ENCODE results near the gene PRSS16. TPM values are rescaled to one million over a fixed set of nuclear protein-coding genes. Genes with fewer than 3 reads are reported as not detected.

PRSS16 gene
- total and polyA plus RNA-seq, 9 of the 15 experiments (the other 6 are each of a cell fraction or from before 2014, with no cell fraction given), result 4.5 to 21.3 (median 12.1) TPM

DNA sequence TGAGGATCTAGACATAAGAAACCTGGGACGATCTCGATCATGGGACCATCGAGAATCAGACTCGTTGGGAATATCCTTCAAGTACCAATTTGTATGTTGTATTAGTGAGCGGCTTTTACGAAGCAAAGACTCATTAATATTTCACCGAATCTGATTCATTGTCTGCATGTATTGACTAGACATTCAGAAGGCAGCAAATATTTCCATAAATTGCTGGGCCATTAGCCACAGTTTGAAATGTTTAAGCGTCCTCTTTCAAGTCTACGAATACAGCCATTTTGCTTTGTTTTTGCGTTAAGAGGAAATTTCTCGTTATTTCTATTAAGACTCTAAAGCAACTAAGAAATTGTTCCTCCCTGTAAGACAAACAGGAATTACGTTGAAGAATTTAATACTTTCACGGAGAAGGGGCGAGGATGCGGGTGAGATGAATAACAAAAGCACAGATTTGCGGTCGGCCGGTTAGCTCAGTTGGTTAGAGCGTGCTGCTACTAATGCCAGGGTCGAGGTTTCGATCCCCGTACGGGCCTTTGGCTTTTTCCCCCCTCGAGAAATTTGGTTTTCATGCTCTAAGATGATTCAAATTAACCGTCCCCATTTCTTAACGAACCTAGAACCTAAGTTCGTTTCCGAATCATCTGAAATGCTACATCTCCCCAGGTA, 46.1 kb downstream of the PRSS16 start (continued):
- TF ChIP-seq, protein P1, sequence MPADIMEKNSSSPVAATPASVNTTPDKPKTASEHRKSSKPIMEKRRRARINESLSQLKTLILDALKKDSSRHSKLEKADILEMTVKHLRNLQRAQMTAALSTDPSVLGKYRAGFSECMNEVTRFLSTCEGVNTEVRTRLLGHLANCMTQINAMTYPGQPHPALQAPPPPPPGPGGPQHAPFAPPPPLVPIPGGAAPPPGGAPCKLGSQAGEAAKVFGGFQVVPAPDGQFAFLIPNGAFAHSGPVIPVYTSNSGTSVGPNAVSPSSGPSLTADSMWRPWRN (IDR thresholded peaks at IDR 0.05; ENCODE audit: low read depth), result peak; percentile 65
- peak; percentile 92 for TF ChIP-seq BRD9 (IDR thresholded peaks at IDR 0.05; ENCODE audit: low read depth, partially characterized antibody)
- TF ChIP-seq DPF2 (IDR thresholded peaks at IDR 0.05), result 0 out of 2 replicates have a peak, but pooled peaks have one; percentile 19
- TF ChIP-seq, protein P2, sequence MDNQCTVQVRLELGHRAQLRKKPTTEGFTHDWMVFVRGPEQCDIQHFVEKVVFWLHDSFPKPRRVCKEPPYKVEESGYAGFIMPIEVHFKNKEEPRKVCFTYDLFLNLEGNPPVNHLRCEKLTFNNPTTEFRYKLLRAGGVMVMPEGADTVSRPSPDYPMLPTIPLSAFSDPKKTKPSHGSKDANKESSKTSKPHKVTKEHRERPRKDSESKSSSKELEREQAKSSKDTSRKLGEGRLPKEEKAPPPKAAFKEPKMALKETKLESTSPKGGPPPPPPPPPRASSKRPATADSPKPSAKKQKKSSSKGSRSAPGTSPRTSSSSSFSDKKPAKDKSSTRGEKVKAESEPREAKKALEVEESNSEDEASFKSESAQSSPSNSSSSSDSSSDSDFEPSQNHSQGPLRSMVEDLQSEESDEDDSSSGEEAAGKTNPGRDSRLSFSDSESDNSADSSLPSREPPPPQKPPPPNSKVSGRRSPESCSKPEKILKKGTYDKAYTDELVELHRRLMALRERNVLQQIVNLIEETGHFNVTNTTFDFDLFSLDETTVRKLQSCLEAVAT (IDR thresholded peaks at IDR 0.05), result peak in 1 of 2 experiments; percentile 93; a peak in 2 of 4 replicates
- TF ChIP-seq ZNF780A (CRISPR knock-in tag; IDR thresholded peaks at IDR 0.05), result no peak
- TF ChIP-seq TCFL5 (CRISPR knock-in tag; conservative IDR thresholded peaks at IDR 0.05), result no peak
- peak; percentile 36; the same call in 1 of the 2 replicates for TF ChIP-seq JUND (IDR thresholded peaks at IDR 0.05; ENCODE audit: borderline replicate concordance, low read depth, low read length)
- no peak; the same call in 2 of the 3 replicates for TF ChIP-seq JUND (tag; IDR thresholded peaks at IDR 0.05; ENCODE audit: borderline replicate concordance, low read depth, low read length)
- TF ChIP-seq, protein P3, sequence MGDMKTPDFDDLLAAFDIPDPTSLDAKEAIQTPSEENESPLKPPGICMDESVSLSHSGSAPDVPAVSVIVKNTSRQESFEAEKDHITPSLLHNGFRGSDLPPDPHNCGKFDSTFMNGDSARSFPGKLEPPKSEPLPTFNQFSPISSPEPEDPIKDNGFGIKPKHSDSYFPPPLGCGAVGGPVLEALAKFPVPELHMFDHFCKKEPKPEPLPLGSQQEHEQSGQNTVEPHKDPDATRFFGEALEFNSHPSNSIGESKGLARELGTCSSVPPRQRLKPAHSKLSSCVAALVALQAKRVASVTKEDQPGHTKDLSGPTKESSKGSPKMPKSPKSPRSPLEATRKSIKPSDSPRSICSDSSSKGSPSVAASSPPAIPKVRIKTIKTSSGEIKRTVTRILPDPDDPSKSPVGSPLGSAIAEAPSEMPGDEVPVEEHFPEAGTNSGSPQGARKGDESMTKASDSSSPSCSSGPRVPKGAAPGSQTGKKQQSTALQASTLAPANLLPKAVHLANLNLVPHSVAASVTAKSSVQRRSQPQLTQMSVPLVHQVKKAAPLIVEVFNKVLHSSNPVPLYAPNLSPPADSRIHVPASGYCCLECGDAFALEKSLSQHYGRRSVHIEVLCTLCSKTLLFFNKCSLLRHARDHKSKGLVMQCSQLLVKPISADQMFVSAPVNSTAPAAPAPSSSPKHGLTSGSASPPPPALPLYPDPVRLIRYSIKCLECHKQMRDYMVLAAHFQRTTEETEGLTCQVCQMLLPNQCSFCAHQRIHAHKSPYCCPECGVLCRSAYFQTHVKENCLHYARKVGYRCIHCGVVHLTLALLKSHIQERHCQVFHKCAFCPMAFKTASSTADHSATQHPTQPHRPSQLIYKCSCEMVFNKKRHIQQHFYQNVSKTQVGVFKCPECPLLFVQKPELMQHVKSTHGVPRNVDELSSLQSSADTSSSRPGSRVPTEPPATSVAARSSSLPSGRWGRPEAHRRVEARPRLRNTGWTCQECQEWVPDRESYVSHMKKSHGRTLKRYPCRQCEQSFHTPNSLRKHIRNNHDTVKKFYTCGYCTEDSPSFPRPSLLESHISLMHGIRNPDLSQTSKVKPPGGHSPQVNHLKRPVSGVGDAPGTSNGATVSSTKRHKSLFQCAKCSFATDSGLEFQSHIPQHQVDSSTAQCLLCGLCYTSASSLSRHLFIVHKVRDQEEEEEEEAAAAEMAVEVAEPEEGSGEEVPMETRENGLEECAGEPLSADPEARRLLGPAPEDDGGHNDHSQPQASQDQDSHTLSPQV (IDR thresholded peaks at IDR 0.05), result 0 out of 2 replicates have a peak, but pooled peaks have one; percentile 66
- TF ChIP-seq DDX20 (tag; IDR thresholded peaks at IDR 0.05; ENCODE audit: low read depth), result no peak
- 0 out of 2 replicates have a peak, but pooled peaks have one; percentile 23 for TF ChIP-seq CBFB (CRISPR knock-in tag; IDR thresholded peaks at IDR 0.05)
- peak; percentile 59 for TF ChIP-seq CXXC5 (CRISPR knock-in tag; IDR thresholded peaks at IDR 0.05)
- no peak for TF ChIP-seq ZNF133 (CRISPR knock-in tag; IDR thresholded peaks at IDR 0.05)
- TF ChIP-seq, protein P4, sequence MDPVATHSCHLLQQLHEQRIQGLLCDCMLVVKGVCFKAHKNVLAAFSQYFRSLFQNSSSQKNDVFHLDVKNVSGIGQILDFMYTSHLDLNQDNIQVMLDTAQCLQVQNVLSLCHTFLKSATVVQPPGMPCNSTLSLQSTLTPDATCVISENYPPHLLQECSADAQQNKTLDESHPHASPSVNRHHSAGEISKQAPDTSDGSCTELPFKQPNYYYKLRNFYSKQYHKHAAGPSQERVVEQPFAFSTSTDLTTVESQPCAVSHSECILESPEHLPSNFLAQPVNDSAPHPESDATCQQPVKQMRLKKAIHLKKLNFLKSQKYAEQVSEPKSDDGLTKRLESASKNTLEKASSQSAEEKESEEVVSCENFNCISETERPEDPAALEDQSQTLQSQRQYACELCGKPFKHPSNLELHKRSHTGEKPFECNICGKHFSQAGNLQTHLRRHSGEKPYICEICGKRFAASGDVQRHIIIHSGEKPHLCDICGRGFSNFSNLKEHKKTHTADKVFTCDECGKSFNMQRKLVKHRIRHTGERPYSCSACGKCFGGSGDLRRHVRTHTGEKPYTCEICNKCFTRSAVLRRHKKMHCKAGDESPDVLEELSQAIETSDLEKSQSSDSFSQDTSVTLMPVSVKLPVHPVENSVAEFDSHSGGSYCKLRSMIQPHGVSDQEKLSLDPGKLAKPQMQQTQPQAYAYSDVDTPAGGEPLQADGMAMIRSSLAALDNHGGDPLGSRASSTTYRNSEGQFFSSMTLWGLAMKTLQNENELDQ (CRISPR knock-in tag; IDR thresholded peaks at IDR 0.05; ENCODE audit: borderline replicate concordance), result no peak
- TF ChIP-seq ARID2 (IDR thresholded peaks at IDR 0.05), result 0 out of 2 replicates have a peak, but pooled peaks have one; percentile 20
- TF ChIP-seq MEF2D (tag; conservative IDR thresholded peaks at IDR 0.05; ENCODE audit: low read depth), result 0 out of 2 replicates have a peak, but pooled peaks have one; percentile 25
- TF ChIP-seq GATAD2B (IDR thresholded peaks at IDR 0.05; ENCODE audit: borderline replicate concordance), result peak; percentile 42; the same call in 1 of the 2 replicates
- TF ChIP-seq NFIX (CRISPR knock-in tag; IDR thresholded peaks at IDR 0.05; ENCODE audit: low read depth), result no peak
- peak in 1 of 2 experiments; percentile 45; a peak in 1 of 4 replicates for TF ChIP-seq MAZ (CRISPR knock-in tag; conservative IDR thresholded peaks at IDR 0.05 in 1 of 2, IDR thresholded peaks at IDR 0.05 in 1 of 2)

All from K562 (cell line).